ENCODE measurements around the gene CLDN9.

GRCh38 chr16:3004319-3004718, 8.4 kb upstream of the CLDN9 start:
- TF ChIP-seq CTCF (IDR thresholded peaks at IDR 0.05) (no peak), POLR2A (IDR thresholded peaks at IDR 0.05) (no peak)
